Hepatocyte (in vitro differentiated cells): Measurements from ENCODE around the gene PTPRN2. TPM values are rescaled to one million over a fixed set of nuclear protein-coding genes. Genes with fewer than 3 reads are reported as not detected.
"Not testable (repeated sequence)": the region's sequence is repeated elsewhere in the genome, so short reads cannot be mapped to it uniquely, and the experiment has no call there.

Experiments
- DNase-seq: peaks from one replicate; pipeline ENCODE4 v3.0.0-alpha.2; 2016; ENCODE audit warnings: low spot score
- H2AFZ ChIP-seq: fragments of 200-600 bp; sonication (generic); 2 replicates; pipeline ENCODE4 v1.6.0; 2016; ENCODE audit warnings: antibody characterized with exemption, mild to moderate bottlenecking
- H3K27ac ChIP-seq: fragments of 200-600 bp; sonication (generic); 2 replicates; pipeline ENCODE4 v1.5.1; 2016; ENCODE audit warnings: mild to moderate bottlenecking
- H3K27me3 ChIP-seq: fragments of 200-600 bp; sonication (generic); 2 replicates; pipeline ENCODE4 v1.6.1; 2016
- H3K36me3 ChIP-seq: fragments of 200-600 bp; sonication (generic); replicated peaks from 2 replicates; pipeline ENCODE4 v1.5.1; 2016; ENCODE audit warnings: low read depth; ENCODE audit not compliant: insufficient read depth
- H3K4me1 ChIP-seq: fragments of 200-600 bp; sonication (generic); 2 replicates; pipeline ENCODE4 v1.5.1; 2016; ENCODE audit warnings: mild to moderate bottlenecking, moderate library complexity; ENCODE audit not compliant: insufficient read depth
- H3K4me2 ChIP-seq: fragments of 200-600 bp; sonication (generic); 2 replicates; pipeline ENCODE4 v1.6.0; 2016
- H3K4me3 ChIP-seq: fragments of 200-600 bp; sonication (generic); 2 replicates; pipeline ENCODE4 v1.5.1; 2016; ENCODE audit warnings: mild to moderate bottlenecking
- H3K79me2 ChIP-seq: fragments of 200-600 bp; sonication (generic); 2 replicates; pipeline ENCODE4 v1.6.0; 2017; ENCODE audit warnings: mild to moderate bottlenecking
- H3K9me2 ChIP-seq: fragments of 200-600 bp; sonication (generic); replicated peaks from 2 replicates; pipeline ENCODE4 v1.6.0; 2017; ENCODE audit warnings: mild to moderate bottlenecking; ENCODE audit not compliant: insufficient read depth
- H3K9me3 ChIP-seq: fragments of 200-600 bp; sonication (generic); 2 replicates; pipeline ENCODE4 v1.5.1; 2016; ENCODE audit warnings: low read depth, mild to moderate bottlenecking
- H4K20me1 ChIP-seq: fragments of 200-600 bp; sonication (generic); 2 replicates; pipeline ENCODE4 v1.6.0; 2016; ENCODE audit warnings: mild to moderate bottlenecking; ENCODE audit not compliant: insufficient read depth, poor library complexity, severe bottlenecking
- EZH2 ChIP-seq: fragments of 200-600 bp; sonication (generic); IDR thresholded peaks from 2 replicates; pipeline ENCODE4 v1.6.1; 2016; ENCODE audit warnings: antibody characterized with exemption, mild to moderate bottlenecking, borderline replicate concordance
- EZH2phosphoT487 ChIP-seq: fragments of 200-600 bp; sonication (generic); IDR thresholded peaks from one replicate; pipeline ENCODE4 v1.6.1; 2018; ENCODE audit warnings: antibody characterized with exemption, mild to moderate bottlenecking, low read depth, moderate library complexity; ENCODE audit not compliant: unreplicated experiment, severe bottlenecking
- WGBS: methylation state at CpG from one replicate; pipeline ENCODE4 v1.1.6; 2016; ENCODE audit warnings: low lambda C conversion rate; ENCODE audit errors: missing lambda C conversion rate; 5-methylcytosine and 5-hydroxymethylcytosine counted together
- polyA plus RNA-seq: library from polyadenylated mRNA; unstranded; fragments of >200 nt; fragmentation: Nextera tagmentation; extraction: Ambion mirVana; gene quantifications from 2 replicates; pipeline ENCODE4 v1.2.1, GENCODE V29; 2016
- total RNA-seq: library from RNA; depleted of rRNA; stranded (reverse); fragments of >200 nt; gene quantifications from 2 replicates; pipeline ENCODE4 v1.2.3, GENCODE V29; 2014
- TF ChIP-seq, protein P1 (sequence below): fragments of 200-600 bp; sonication (generic); IDR thresholded peaks from 2 replicates; pipeline ENCODE4 v1.5.1; 2016; ENCODE audit warnings: antibody characterized with exemption, mild to moderate bottlenecking; ENCODE audit not compliant: poor library complexity

PTPRN2 gene
- total and polyA plus RNA-seq, 2 experiments from 2014 or later: 2.1 to 3.3 TPM

- H3K27ac ChIP-seq: no peak overlapping the region
- no peaks in the 10 kb centered on the region for H3K36me3 ChIP-seq
- no peaks in the 10 kb centered on the region for H3K79me2 ChIP-seq
- no peak overlapping the region for H2AFZ ChIP-seq
- H3K9me3 ChIP-seq: no peaks in the 10 kb centered on the region
- no peak for DNase-seq
- 89% methylated on average over 19 of the region's 19 CpGs for WGBS
- no peaks in the 10 kb centered on the region for H3K27me3 ChIP-seq
- TF ChIP-seq EZH2phosphoT487: no peak
- TF ChIP-seq, protein P1, sequence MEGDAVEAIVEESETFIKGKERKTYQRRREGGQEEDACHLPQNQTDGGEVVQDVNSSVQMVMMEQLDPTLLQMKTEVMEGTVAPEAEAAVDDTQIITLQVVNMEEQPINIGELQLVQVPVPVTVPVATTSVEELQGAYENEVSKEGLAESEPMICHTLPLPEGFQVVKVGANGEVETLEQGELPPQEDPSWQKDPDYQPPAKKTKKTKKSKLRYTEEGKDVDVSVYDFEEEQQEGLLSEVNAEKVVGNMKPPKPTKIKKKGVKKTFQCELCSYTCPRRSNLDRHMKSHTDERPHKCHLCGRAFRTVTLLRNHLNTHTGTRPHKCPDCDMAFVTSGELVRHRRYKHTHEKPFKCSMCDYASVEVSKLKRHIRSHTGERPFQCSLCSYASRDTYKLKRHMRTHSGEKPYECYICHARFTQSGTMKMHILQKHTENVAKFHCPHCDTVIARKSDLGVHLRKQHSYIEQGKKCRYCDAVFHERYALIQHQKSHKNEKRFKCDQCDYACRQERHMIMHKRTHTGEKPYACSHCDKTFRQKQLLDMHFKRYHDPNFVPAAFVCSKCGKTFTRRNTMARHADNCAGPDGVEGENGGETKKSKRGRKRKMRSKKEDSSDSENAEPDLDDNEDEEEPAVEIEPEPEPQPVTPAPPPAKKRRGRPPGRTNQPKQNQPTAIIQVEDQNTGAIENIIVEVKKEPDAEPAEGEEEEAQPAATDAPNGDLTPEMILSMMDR: no peak
- no peak for TF ChIP-seq EZH2
- no peaks in the 10 kb centered on the region for H4K20me1 ChIP-seq
- H3K4me3 ChIP-seq: no peak overlapping the region
- no peaks in the 10 kb centered on the region for H3K9me2 ChIP-seq
- no peaks in the 10 kb centered on the region for H3K4me1 ChIP-seq
- H3K4me2 ChIP-seq: no peak overlapping the region
These were observed 331.4 kb downstream of the PTPRN2 start for GRCh38 chr7:158256091-158256816.

- Histone ChIP-seq H3K4me2 (no peak overlapping the region), H3K9me2 (no peaks in the 10 kb centered on the region), H2AFZ (no peak overlapping the region), H3K4me3 (no peak overlapping the region), H3K4me1 (no peaks in the 10 kb centered on the region), H3K79me2 (no peaks in the 10 kb centered on the region), H4K20me1 (no peaks in the 10 kb centered on the region), H3K36me3 (no peaks in the 10 kb centered on the region), H3K27me3 (no peaks in the 10 kb centered on the region), H3K9me3 (no peaks in the 10 kb centered on the region), H3K27ac (no peak overlapping the region)
- 94% methylated on average over 7 of the region's 7 CpGs for WGBS
- DNase-seq: no peak
- TF ChIP-seq EZH2phosphoT487 (no peak), EZH2 (no peak)
- TF ChIP-seq, protein P1: no peak
These were observed 332.1 kb downstream of the PTPRN2 start for GRCh38 chr7:158255558-158255957.

DNA sequence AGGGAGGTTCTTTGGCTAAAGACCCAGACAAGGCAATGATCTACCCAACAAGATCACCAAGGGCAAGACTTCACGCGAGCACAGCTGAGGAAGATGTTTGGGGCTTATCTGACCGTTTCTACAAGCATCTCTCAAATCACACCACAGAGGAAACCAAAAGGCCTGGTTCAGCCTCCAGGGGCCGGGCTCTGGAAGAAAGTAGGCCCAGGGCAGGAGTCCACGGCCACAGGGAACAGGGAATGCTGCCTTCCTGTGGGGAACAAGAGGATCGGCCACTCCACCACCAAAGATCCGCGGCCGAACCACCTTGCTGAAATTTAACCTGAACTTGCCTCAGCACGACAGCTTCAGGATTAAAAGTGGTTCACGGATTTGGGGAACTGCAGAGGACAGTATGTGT, 332.5 kb downstream of the PTPRN2 start:
- no peak for TF ChIP-seq EZH2phosphoT487
- no peak for TF ChIP-seq EZH2
- TF ChIP-seq, protein P1: no peak
- H3K4me3 ChIP-seq: no peak overlapping the region
- H3K27me3 ChIP-seq: no peaks in the 10 kb centered on the region
- no peaks in the 10 kb centered on the region for H4K20me1 ChIP-seq
- no peak for DNase-seq
- H3K36me3 ChIP-seq: no peaks in the 10 kb centered on the region
- no peak overlapping the region for H2AFZ ChIP-seq
- no peaks in the 10 kb centered on the region for H3K79me2 ChIP-seq
- H3K27ac ChIP-seq: no peak overlapping the region
- H3K4me2 ChIP-seq: no peak overlapping the region
- no peaks in the 10 kb centered on the region for H3K9me2 ChIP-seq
- WGBS: 88% methylated on average over 11 of the region's 11 CpGs
- no peaks in the 10 kb centered on the region for H3K4me1 ChIP-seq
- no peaks in the 10 kb centered on the region for H3K9me3 ChIP-seq

DNA sequence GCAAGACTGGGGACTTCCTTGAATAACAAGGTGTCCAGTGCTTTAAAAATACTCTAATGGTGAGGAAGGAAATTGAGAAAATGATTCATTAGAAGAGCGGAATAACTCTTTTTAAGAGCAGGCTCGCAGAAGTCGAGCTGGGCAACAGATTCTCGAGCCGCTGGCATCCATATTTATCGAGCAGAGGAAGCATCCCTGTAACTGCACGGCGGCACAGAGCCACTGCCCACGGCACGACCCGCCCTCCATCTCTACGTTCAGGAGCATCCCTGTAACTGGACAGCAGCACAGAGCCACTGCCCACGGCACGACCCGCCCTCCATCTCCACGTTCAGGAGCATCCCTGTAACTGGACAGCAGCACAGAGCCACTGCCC, 334.0 kb downstream of the PTPRN2 start:
- H3K27ac ChIP-seq, H3K9me3 ChIP-seq, H3K27me3 ChIP-seq, H3K9me2 ChIP-seq, H3K79me2 ChIP-seq, H2AFZ ChIP-seq, DNase-seq, H3K4me1 ChIP-seq, H3K36me3 ChIP-seq, H3K4me2 ChIP-seq, H3K4me3 ChIP-seq, H4K20me1 ChIP-seq: not testable (repeated sequence)
- 76% methylated on average over 12 of the region's 16 CpGs for WGBS
